BE2C (cell line): ENCODE measurements around the gene HNF1B.

Experiments used
- DNase-seq: peaks from one replicate; pipeline ENCODE4 v3.0.0-alpha.2; 2020
- H3K27me3 ChIP-seq: fragments of 250-450 bp; sonication (Bioruptor Pico); 2 replicates; pipeline ENCODE4 v1.5.1; 2020; ENCODE audit warnings: mild to moderate bottlenecking
- H3K36me3 ChIP-seq: fragments of 250-450 bp; sonication (Bioruptor Pico); 2 replicates; pipeline ENCODE4 v1.5.1; 2020; ENCODE audit warnings: mild to moderate bottlenecking
- H3K4me1 ChIP-seq: fragments of 250-450 bp; sonication (Bioruptor Pico); 2 replicates; pipeline ENCODE4 v1.5.1; 2020
- H3K4me3 ChIP-seq: 2 replicates; pipeline ENCODE4 v1.5.1; 2011; ENCODE audit warnings: low read depth, low read length
- H3K9me3 ChIP-seq: fragments of 250-450 bp; sonication (Bioruptor Pico); 2 replicates; pipeline ENCODE4 v1.5.1; 2020
- TF ChIP-seq, protein P1 (sequence below): IDR thresholded peaks from 2 replicates; pipeline ENCODE4 v1.5.1; 2012; ENCODE audit warnings: mild to moderate bottlenecking, low read depth, low read length

Gene HNF1B

DNA sequence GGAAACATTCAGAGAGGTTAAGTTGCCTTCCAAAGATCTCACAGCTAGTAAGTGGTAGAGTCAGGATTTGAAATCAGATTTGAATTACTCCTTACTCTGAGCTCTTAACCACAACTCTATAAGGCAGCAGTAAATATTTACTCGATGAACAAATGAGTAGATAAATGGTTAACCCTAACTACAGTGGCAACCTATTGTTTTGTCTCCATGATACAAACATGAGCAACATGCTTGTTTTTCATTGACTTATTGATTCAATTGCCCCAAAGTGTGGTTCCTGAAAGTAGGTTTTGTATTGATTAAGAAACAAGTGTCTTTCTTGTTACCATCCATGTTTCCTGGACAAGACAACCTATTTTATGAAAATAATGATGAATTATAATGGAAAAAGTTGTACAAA lies 66.8 kb downstream of the HNF1B start:
- no peak for DNase-seq
- TF ChIP-seq, protein P1, sequence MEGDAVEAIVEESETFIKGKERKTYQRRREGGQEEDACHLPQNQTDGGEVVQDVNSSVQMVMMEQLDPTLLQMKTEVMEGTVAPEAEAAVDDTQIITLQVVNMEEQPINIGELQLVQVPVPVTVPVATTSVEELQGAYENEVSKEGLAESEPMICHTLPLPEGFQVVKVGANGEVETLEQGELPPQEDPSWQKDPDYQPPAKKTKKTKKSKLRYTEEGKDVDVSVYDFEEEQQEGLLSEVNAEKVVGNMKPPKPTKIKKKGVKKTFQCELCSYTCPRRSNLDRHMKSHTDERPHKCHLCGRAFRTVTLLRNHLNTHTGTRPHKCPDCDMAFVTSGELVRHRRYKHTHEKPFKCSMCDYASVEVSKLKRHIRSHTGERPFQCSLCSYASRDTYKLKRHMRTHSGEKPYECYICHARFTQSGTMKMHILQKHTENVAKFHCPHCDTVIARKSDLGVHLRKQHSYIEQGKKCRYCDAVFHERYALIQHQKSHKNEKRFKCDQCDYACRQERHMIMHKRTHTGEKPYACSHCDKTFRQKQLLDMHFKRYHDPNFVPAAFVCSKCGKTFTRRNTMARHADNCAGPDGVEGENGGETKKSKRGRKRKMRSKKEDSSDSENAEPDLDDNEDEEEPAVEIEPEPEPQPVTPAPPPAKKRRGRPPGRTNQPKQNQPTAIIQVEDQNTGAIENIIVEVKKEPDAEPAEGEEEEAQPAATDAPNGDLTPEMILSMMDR, result no peak
- peaks cover 9% of the 10 kb centered on the region; the same call in 1 of the 2 replicates for H3K27me3 ChIP-seq
- H3K4me3 ChIP-seq, result no peak overlapping the region
- H3K4me1 ChIP-seq, result no peaks in the 10 kb centered on the region
- H3K9me3 ChIP-seq, result no peaks in the 10 kb centered on the region
- no peaks in the 10 kb centered on the region for H3K36me3 ChIP-seq

DNA sequence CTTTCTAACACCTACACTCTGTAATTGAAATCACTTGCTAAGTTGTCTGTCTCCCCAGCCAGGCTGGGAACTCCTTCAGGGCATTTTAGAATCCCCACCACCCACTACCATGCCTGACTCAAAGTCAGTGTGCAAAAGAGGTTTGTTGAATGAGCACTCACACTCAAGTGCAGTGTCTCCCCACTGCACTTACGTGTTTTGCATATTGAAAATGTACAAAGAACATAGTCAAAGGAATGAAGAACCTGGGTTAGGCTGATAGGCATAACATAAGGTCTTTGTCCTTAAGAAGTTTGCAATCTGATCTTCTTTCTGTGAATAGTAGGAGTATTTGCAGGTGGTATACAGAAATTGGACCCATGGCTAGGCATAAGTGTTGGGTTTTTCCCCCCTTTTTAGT lies 67.8 kb downstream of the HNF1B start:
- H3K9me3 ChIP-seq, result no peaks in the 10 kb centered on the region
- H3K36me3 ChIP-seq, result no peaks in the 10 kb centered on the region
- TF ChIP-seq, protein P1, result no peak
- H3K4me3 ChIP-seq, result no peak overlapping the region
- no peaks in the 10 kb centered on the region for H3K4me1 ChIP-seq
- H3K27me3 ChIP-seq, result peaks cover 9% of the 10 kb centered on the region; the same call in 1 of the 2 replicates
- DNase-seq, result no peak

DNA sequence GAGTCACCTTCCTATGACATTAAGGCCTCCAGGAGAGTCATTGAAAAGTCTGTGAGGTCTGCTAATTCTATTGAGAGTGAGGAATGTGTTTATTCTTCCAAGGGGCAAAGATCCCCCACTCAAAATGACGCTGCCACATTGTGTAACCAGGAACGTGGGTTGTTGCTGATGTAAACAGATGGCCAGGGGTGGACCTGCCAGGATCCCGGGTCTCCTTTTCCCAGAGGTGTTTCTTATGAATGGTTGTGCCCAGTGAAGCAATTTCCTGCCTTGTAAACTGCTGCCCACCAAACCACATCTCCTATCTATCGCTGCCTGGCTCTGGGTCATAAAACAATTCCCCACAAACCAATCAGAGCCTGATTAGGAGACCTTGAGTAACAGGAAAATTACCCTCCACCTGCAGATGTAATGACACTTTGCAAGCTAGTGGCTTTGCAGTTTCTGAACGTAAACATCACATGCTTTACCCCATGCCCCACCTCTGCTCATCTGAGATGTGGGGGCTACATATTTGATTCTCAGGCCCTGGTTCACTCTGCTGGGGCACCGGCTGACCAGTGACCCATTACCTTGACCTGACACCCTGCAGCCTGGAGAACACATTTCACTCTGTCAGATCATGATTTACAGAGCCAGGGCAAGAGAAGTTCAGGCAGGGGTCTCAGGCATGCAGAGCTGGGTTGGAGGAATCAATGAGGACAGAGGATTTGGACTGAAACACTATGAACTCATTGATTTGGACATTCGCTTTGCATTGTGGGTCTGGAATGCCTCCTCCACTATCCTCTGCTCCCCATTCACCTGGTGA lies 68.5 kb downstream of the HNF1B start:
- H3K27me3 ChIP-seq, result peaks cover 9% of the 10 kb centered on the region; the same call in 1 of the 2 replicates
- TF ChIP-seq, protein P1, result no peak
- H3K9me3 ChIP-seq, result no peaks in the 10 kb centered on the region
- no peak overlapping the region for H3K4me3 ChIP-seq
- DNase-seq, result no peak
- no peaks in the 10 kb centered on the region for H3K4me1 ChIP-seq
- H3K36me3 ChIP-seq, result no peaks in the 10 kb centered on the region

DNA sequence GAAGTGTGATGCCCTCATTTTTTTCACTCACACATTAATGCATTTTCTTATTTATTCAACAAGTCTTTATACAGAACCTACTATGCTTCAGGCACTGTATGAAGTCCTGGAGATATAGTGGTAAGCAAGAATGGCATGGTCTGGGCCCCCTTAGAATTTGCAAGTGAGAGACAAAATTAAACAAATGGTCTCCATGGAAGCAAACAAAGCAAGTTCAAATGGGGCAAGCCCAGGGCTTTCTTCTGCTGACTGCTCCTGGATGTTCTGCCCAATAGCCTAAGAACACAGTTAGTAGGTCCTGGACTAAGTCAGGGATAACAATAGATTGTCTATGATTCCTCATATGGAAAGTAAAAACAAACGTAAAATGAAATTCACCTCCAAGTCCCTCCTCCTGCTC lies 70.3 kb downstream of the HNF1B start:
- Histone ChIP-seq H3K9me3 (no peaks in the 10 kb centered on the region), H3K4me3 (no peak overlapping the region), H3K36me3 (no peaks in the 10 kb centered on the region), H3K27me3 (peaks cover 9% of the 10 kb centered on the region; the same call in 1 of the 2 replicates), H3K4me1 (no peaks in the 10 kb centered on the region)
- TF ChIP-seq, protein P1, result no peak
- DNase-seq, result no peak

DNA sequence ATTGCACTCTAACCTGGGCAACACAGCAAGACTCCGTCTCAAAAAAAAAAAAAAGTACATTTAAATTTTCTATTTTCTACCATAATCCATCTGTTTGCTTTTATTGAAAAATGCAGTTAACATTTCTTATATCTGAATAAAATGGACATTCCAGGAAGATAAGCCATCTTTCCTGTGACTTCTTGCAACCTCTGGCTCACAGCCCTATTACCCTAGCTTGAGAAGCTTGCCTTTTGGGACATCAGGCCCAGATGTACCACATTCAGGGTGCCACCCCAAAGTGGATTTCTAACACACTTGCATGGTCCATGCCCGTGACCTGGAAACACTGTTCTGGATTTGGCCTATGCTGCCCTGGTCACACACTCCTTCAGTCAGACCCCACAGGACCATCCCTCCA lies 71.5 kb downstream of the HNF1B start:
- TF ChIP-seq, protein P1, result no peak
- Histone ChIP-seq H3K36me3 (no peaks in the 10 kb centered on the region), H3K9me3 (no peaks in the 10 kb centered on the region), H3K4me1 (no peaks in the 10 kb centered on the region), H3K27me3 (peaks cover 10% of the 10 kb centered on the region; the same call in 1 of the 2 replicates), H3K4me3 (no peak overlapping the region)
- no peak for DNase-seq

DNA sequence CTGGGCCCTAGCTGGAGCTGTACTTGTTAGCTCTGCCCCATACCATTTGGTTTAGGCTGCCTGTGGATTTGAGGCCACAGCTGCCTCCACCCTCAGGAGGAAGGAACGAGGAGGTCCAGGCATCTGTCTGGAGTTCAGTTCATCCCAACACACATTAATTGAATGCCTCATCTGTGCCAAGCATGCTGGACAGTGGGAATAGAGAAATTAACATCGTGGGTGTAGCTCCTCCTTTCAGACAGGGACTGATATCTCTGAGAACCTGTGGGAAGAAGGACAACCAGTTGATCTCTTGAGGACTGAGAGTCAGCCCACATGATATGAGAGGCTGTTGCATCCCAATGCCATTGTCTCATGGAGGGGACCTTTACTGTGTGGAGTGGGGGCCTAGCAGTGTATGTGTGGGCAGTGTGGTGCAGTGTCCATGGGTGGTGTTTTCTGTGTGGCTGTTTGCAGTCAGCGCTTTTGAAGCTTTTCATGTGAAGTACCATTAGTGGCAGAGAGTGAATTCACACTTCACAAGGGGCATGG lies 72.2 kb downstream of the HNF1B start:
- H3K4me1 ChIP-seq, result no peaks in the 10 kb centered on the region
- H3K4me3 ChIP-seq, result no peak overlapping the region
- peaks cover 18% of the 10 kb centered on the region for H3K27me3 ChIP-seq
- no peaks in the 10 kb centered on the region for H3K9me3 ChIP-seq
- H3K36me3 ChIP-seq, result no peaks in the 10 kb centered on the region
- TF ChIP-seq, protein P1, result no peak
- no peak for DNase-seq
